Smooth muscle cell of the pulmonary artery (primary cell): ENCODE measurements around the gene PTX4. TPM values are rescaled to one million over a fixed set of nuclear protein-coding genes. Genes with fewer than 3 reads are reported as not detected.

ENCODE experiments used
- total RNA-seq: library from RNA; depleted of rRNA; stranded (reverse); fragments of >200 nt; gene quantifications from 2 replicates; pipeline ENCODE4 v1.2.3, GENCODE V29; 2014

PTX4 gene
- total RNA-seq = 0.20 TPM in 1 of 2 replicates, not detected in the other

DNA sequence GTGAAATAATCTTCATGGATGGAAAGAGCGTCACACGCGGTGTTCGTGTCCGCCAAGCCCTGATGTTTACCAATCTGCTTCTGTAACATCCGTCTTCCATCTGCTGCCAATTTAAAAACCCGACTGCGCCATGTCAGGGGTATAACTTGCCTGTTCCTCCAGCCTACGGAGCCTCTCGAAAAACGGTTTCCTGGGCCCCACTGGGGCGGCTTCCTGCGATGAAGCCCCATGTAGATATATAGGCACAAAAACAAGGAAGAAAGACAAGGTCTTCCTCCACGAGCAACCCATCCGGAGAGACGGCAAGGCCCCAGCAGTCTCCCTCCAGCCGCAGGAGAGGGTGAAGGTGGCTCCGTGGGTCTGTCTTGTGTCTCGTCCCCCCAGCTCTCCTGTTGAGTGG lies at the start of gene PTX4:
Gene PTX4, minus strand, starts transcription at position 326 of the 400 bp plus-strand sequence. Its CDS starts 35 bp downstream, at position 291.

DNA sequence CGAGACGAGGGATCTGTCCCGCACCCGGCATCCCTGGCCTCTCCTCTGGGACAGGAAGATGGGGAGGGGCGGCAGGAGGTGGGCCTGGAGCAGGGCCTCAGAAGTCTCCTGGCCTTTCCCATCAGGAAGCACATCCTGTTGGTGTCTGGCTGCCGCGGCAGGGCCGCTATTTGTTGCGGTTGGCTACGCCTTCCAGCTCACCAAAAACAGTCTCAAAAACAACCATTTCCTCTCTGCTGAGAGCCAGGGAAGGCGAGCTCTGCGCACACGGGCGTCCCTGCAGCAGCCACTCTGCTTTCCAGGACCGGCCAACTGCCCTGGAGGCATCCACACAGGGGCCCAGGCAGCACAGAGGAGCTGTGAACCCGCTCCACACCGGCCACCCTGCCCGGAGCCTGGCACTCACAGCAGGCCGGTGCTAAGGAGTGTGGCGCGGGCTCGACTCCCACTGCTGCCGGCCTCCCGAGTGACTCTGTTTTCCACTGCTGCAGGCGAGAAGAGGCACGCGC lies 44.8 kb upstream of the PTX4 start, which contains the start of gene TMEM204:
Gene TMEM204, plus strand, starts transcription at position 224 of the 509 bp plus-strand sequence. CDS start 610 bp downstream, outside the sequence.

GRCh38 chr16:1492923-1493745 lies 4.4 kb upstream of the PTX4 start, which contains the start of gene TELO2:
Gene TELO2, plus strand, starts transcription at chr16:1493360. Its CDS starts 922 bp downstream, at chr16:1494282.

DNA sequence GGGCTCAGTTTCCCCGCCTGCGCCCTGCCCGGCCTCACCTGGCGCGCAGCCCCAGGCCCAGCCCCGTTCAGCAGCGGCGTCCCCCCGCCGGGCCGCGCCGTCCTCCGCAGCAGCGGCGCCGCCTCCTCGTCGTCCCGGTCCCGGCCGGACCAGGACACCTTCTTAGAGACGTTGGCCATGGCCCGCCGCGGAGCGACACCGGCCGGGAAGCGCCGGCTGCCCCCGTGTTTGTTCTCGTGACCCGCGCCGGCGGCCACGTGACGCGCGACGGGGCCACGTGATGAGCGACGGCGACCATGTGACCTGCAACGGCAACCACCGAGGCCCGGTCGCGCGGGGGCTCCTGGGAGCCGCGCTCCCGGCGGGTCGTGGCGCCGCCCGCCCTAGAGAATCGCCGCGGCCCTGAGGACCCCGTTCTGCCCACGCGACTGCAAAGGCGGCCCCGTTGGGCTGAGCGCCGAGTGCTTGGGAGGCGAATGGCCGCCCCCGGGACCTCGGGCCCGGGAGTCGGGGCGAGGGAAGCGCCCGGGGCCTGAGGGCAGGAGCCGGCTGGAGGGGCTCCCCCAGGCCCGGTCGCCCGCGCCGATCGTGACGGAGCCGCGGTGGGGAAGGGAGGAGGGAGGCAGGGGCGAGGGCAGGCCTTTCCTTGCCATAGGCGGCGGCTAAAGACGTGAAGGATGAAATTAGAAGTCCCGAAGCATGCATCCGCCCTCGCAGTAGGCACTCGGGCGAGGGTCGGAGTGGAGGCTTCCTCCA lies 13.8 kb downstream of the PTX4 start, which contains the start of gene CLCN7:
Gene CLCN7, minus strand, starts transcription at position 233 of the 756 bp plus-strand sequence. Its CDS starts 54 bp downstream, at position 179.

GRCh38 chr16:1443980-1444729 lies 44.6 kb downstream of the PTX4 start, which contains the start of gene CCDC154:
Gene CCDC154, minus strand, starts transcription at chr16:1444556. Its CDS starts 234 bp downstream, at chr16:1444322.

Other genes starting within 250 kb of the PTX4 start
- gene TPSAB1, start 248.2 kb downstream of the PTX4 start, total RNA-seq = not detected in 2 replicates
- gene TPSD1, start 232.9 kb downstream of the PTX4 start, total RNA-seq = not detected in 2 replicates
- 44.2 and 52.5 TPM in 2 replicates for gene UBE2I, start 179.3 kb downstream of the PTX4 start, total RNA-seq
- gene BAIAP3, start 155.3 kb downstream of the PTX4 start, total RNA-seq = 1.2 and 1.3 TPM in 2 replicates
- gene TSR3, start 137.1 kb downstream of the PTX4 start, total RNA-seq = 51.9 and 69.6 TPM in 2 replicates
- 54.5 and 67.9 TPM in 2 replicates for gene GNPTG, start 137.0 kb downstream of the PTX4 start, total RNA-seq
- 12.4 and 16.8 TPM in 2 replicates for gene UNKL, start 74.2 kb downstream of the PTX4 start, total RNA-seq
- gene UQCC4, start 68.2 kb downstream of the PTX4 start, total RNA-seq = 11.3 and 13.0 TPM in 2 replicates
- not detected in 2 replicates for gene PERCC1, start 57.9 kb downstream of the PTX4 start, total RNA-seq
- 0.33 and 0.96 TPM in 2 replicates for gene CCDC154, start 44.4 kb downstream of the PTX4 start, total RNA-seq
- 106 and 148 TPM in 2 replicates for gene CLCN7, start 13.9 kb downstream of the PTX4 start, total RNA-seq
- gene TELO2, start 4.4 kb upstream of the PTX4 start, total RNA-seq = 12.9 and 18.1 TPM in 2 replicates
- 18.9 and 20.5 TPM in 2 replicates for gene TMEM204, start 44.7 kb upstream of the PTX4 start, total RNA-seq
- 40.2 and 47.0 TPM in 2 replicates for gene IFT140, start 123.1 kb upstream of the PTX4 start, total RNA-seq
- gene CRAMP1, start 123.4 kb upstream of the PTX4 start, total RNA-seq = 8.7 and 10.2 TPM in 2 replicates
- gene JPT2, start 189.3 kb upstream of the PTX4 start, total RNA-seq = 32.5 and 36.1 TPM in 2 replicates
- gene MAPK8IP3, start 217.3 kb upstream of the PTX4 start, total RNA-seq = 34.4 and 48.0 TPM in 2 replicates